HG03135 (cell line): Measurements from ENCODE around the gene PDHA1.

ENCODE experiments used
- ATAC-seq: cut with Tn5 transposase; IDR thresholded peaks from one replicate; pipeline ENCODE4 v1.9.1; 2021; ENCODE audit warnings: mild to moderate bottlenecking, moderate library complexity; ENCODE audit not compliant: unreplicated experiment

PDHA1 gene

GRCh38 chrX:19373351-19373891, 29.7 kb downstream of the PDHA1 start:
- no peak for ATAC-seq

- ATAC-seq = no peak
These were observed 31.8 kb downstream of the PDHA1 start for GRCh38 chrX:19375546-19375945.

GRCh38 chrX:19377799-19378198, 34.1 kb downstream of the PDHA1 start:
- ATAC-seq = no peak

GRCh38 chrX:19381326-19381725, 37.6 kb downstream of the PDHA1 start:
- ATAC-seq = no peak

GRCh38 chrX:19382555-19383145, 38.9 kb downstream of the PDHA1 start:
- no peak for ATAC-seq

GRCh38 chrX:19386679-19387078, 43.0 kb downstream of the PDHA1 start:
- no peak for ATAC-seq

- no peak for ATAC-seq
These were observed 44.4 kb downstream of the PDHA1 start for GRCh38 chrX:19388064-19388679.

GRCh38 chrX:19388741-19389140, 45.0 kb downstream of the PDHA1 start:
- ATAC-seq = no peak

GRCh38 chrX:19389227-19389845, 45.6 kb downstream of the PDHA1 start:
- no peak for ATAC-seq

GRCh38 chrX:19392078-19392477, 48.4 kb downstream of the PDHA1 start:
- ATAC-seq = no peak

GRCh38 chrX:19392703-19393102, 49.0 kb downstream of the PDHA1 start:
- no peak for ATAC-seq

- ATAC-seq = no peak
These were observed 60.0 kb downstream of the PDHA1 start for GRCh38 chrX:19403696-19404095.

- ATAC-seq = no peak
These were observed 66.5 kb downstream of the PDHA1 start for GRCh38 chrX:19410259-19410658.
